HEK293 (cell line): Measurements from ENCODE around the gene SLC6A17.

ENCODE experiments used
- CTCF ChIA-PET: fragments of 350-600 bp; formaldehyde crosslinking; extraction: SDS; loops from one replicate; lab custom pipeline; 2021; ENCODE audit warnings: antibody characterized with exemption; lab: Yijun Ruan, JAX
- POLR2A ChIA-PET: fragments of 300-600 bp; formaldehyde crosslinking; extraction: SDS; loops from one replicate; lab custom pipeline; 2020; ENCODE audit warnings: antibody characterized with exemption, inconsistent platforms; lab: Yijun Ruan, JAX
- H3K27ac ChIP-seq: fragments of 200-500 bp; sonication (Bioruptor generic); 2 replicates; pipeline ENCODE4 v1.5.1; 2014; ENCODE audit warnings: low read depth, low read length, control low read depth, inconsistent platforms; ENCODE audit errors: extremely low read depth
- H3K36me3 ChIP-seq, 2 experiments: fragments of 200-500 bp in 1 of 2; sonication (Bioruptor generic) in 1 of 2; 1 replicate in 1 of 2; 2 replicates in 1 of 2; pipeline ENCODE4 v1.5.1; 2014 to 2017; ENCODE audit warnings: inconsistent platforms in 2 of 2, low read length in 2 of 2; ENCODE audit not compliant: control insufficient read depth in 2 of 2, insufficient read depth in 1 of 2
- H3K4me1 ChIP-seq: fragments of 200-500 bp; sonication (Bioruptor generic); 2 replicates; pipeline ENCODE4 v1.5.1; 2014; ENCODE audit warnings: mild to moderate bottlenecking, low read length, inconsistent platforms; ENCODE audit not compliant: control insufficient read depth, insufficient read depth
- H3K4me3 ChIP-seq: 2 replicates; pipeline ENCODE4 v1.5.1; 2011; ENCODE audit warnings: low read depth, mild to moderate bottlenecking, control low read depth, low read length, moderate library complexity
- H3K9me3 ChIP-seq: fragments of 200-500 bp; sonication (Bioruptor generic); 2 replicates; pipeline ENCODE4 v1.5.1; 2014; ENCODE audit warnings: low read depth, low read length, inconsistent platforms; ENCODE audit not compliant: control insufficient read depth, insufficient read depth
- RBAK ChIP-seq: fragments of 450-650 bp; formaldehyde crosslinking; IDR thresholded peaks from 2 replicates; pipeline ENCODE4 v1.5.1; 2016; ENCODE audit warnings: missing biosample characterization, missing genetic modification characterization
- ZBTB11 ChIP-seq: fragments of 450-650 bp; formaldehyde crosslinking; conservative IDR thresholded peaks from 2 replicates; pipeline ENCODE4 v1.5.1; 2016; ENCODE audit warnings: low read depth, missing biosample characterization, missing genetic modification characterization
- ZBTB17 ChIP-seq: fragments of 450-650 bp; formaldehyde crosslinking; IDR thresholded peaks from 2 replicates; pipeline ENCODE4 v1.5.1; 2016; ENCODE audit warnings: missing biosample characterization, missing genetic modification characterization
- ZNF112 ChIP-seq: fragments of 450-650 bp; formaldehyde crosslinking; IDR thresholded peaks from 2 replicates; pipeline ENCODE4 v1.5.0; 2017; ENCODE audit warnings: missing biosample characterization, missing genetic modification characterization
- ZNF140 ChIP-seq: fragments of 450-650 bp; formaldehyde crosslinking; IDR thresholded peaks from 2 replicates; pipeline ENCODE4 v1.5.1; 2016; ENCODE audit warnings: missing biosample characterization, missing genetic modification characterization
- ZNF155 ChIP-seq: fragments of 450-650 bp; formaldehyde crosslinking; IDR thresholded peaks from 2 replicates; pipeline ENCODE4 v1.5.1; 2016; ENCODE audit warnings: missing biosample characterization, missing genetic modification characterization
- ZNF391 ChIP-seq: fragments of 450-650 bp; formaldehyde crosslinking; IDR thresholded peaks from 2 replicates; pipeline ENCODE4 v1.5.1; 2016; ENCODE audit warnings: low read depth, missing biosample characterization, missing genetic modification characterization, borderline replicate concordance
- ZNF521 ChIP-seq: fragments of 450-650 bp; formaldehyde crosslinking; IDR thresholded peaks from 2 replicates; pipeline ENCODE4 v1.5.1; 2017; ENCODE audit warnings: missing biosample characterization, mild to moderate bottlenecking, missing genetic modification characterization
- ZNF529 ChIP-seq: fragments of 450-650 bp; formaldehyde crosslinking; IDR thresholded peaks from 2 replicates; pipeline ENCODE4 v1.5.1; 2017; ENCODE audit warnings: missing genetic modification characterization, missing biosample characterization; ENCODE audit not compliant: insufficient replicate concordance
- ZSCAN4 ChIP-seq: fragments of 450-650 bp; formaldehyde crosslinking; IDR thresholded peaks from 2 replicates; pipeline ENCODE4 v1.5.1; 2017; ENCODE audit warnings: missing biosample characterization, missing genetic modification characterization
- TF ChIP-seq, protein P1 (sequence below): fragments of 450-650 bp; formaldehyde crosslinking; IDR thresholded peaks from 2 replicates; pipeline ENCODE4 v1.5.1; 2016; ENCODE audit warnings: missing biosample characterization, missing genetic modification characterization
- TF ChIP-seq, protein P2 (sequence below): fragments of 450-650 bp; formaldehyde crosslinking; IDR thresholded peaks from 2 replicates; pipeline ENCODE4 v1.5.1; 2016; ENCODE audit warnings: missing biosample characterization, missing genetic modification characterization
- TF ChIP-seq, protein P3 (sequence below): fragments of 450-650 bp; IDR thresholded peaks from 2 replicates; pipeline ENCODE4 v1.5.1; 2018; ENCODE audit warnings: missing biosample characterization, missing genetic modification characterization
- TF ChIP-seq, protein P4 (sequence below): fragments of 450-650 bp; formaldehyde crosslinking; IDR thresholded peaks from 2 replicates; pipeline ENCODE4 v1.5.1; 2016; ENCODE audit warnings: missing biosample characterization, missing genetic modification characterization, borderline replicate concordance

The SLC6A17 gene

DNA sequence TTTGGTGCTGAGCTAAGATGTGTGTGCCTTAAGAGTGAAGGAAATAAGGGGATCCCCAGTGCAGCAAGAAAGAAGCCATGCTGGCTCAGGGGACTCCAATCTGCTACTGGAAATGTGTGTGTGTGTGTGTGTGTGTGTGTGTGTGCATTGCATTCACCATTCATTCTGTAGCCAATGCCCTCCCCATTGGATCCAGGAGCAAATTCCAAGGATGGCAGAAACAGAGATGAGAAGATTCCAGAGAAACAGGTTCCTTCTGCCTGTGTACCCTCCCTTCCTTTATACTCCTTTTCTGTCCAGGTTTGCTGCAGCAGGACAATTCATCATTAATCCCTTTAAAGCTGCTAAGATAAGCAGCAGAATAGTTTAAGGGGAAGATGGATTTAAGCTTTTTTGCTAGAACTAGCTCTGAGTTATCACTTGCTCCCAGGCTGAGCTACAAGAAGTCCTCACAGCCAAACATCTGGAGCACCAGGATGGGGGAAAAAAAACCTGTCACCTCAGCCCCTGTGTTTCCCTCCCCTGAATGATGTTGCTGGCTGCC lies 3.2 kb downstream of the SLC6A17 start:
- H3K36me3 ChIP-seq = no peaks in the 10 kb centered on the region
- POLR2A ChIA-PET = no interaction called here
- CTCF ChIA-PET = interaction anchor here (0.6 to 1.0 kb wide), 2 partner anchors 37 to 716 kb away, joined by 3 to 4 read pairs; no protein-coding TSS in a partner anchor
- H3K4me3 ChIP-seq = no peak overlapping the region
- TF ChIP-seq ZSCAN4 (tag by site-specific recombination) = peak; percentile 62
- TF ChIP-seq, protein P1, sequence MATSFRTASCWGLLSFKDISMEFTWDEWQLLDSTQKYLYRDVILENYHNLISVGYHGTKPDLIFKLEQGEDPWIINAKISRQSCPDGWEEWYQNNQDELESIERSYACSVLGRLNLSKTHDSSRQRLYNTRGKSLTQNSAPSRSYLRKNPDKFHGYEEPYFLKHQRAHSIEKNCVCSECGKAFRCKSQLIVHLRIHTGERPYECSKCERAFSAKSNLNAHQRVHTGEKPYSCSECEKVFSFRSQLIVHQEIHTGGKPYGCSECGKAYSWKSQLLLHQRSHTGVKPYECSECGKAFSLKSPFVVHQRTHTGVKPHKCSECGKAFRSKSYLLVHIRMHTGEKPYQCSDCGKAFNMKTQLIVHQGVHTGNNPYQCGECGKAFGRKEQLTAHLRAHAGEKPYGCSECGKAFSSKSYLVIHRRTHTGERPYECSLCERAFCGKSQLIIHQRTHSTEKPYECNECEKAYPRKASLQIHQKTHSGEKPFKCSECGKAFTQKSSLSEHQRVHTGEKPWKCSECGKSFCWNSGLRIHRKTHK (tag by site-specific recombination) = no peak
- TF ChIP-seq ZBTB17 (tag by site-specific recombination) = peak; percentile 63
- no peaks in the 10 kb centered on the region for H3K9me3 ChIP-seq
- no peak overlapping the region for H3K27ac ChIP-seq
- H3K4me1 ChIP-seq = no peaks in the 10 kb centered on the region

- Histone ChIP-seq H3K4me1 (no peaks in the 10 kb centered on the region), H3K36me3 (no peaks in the 10 kb centered on the region), H3K9me3 (no peaks in the 10 kb centered on the region), H3K27ac (no peak overlapping the region), H3K4me3 (no peak overlapping the region)
- CTCF ChIA-PET = interaction anchor here (2.0 kb wide), 1 partner anchor 41 kb away, joined by 5 read pairs; no protein-coding TSS in a partner anchor
- POLR2A ChIA-PET = no interaction called here
- TF ChIP-seq RBAK (tag by site-specific recombination) (no peak), ZNF521 (tag by site-specific recombination) (no peak), ZNF140 (tag by site-specific recombination) (no peak)
- TF ChIP-seq, protein P2, sequence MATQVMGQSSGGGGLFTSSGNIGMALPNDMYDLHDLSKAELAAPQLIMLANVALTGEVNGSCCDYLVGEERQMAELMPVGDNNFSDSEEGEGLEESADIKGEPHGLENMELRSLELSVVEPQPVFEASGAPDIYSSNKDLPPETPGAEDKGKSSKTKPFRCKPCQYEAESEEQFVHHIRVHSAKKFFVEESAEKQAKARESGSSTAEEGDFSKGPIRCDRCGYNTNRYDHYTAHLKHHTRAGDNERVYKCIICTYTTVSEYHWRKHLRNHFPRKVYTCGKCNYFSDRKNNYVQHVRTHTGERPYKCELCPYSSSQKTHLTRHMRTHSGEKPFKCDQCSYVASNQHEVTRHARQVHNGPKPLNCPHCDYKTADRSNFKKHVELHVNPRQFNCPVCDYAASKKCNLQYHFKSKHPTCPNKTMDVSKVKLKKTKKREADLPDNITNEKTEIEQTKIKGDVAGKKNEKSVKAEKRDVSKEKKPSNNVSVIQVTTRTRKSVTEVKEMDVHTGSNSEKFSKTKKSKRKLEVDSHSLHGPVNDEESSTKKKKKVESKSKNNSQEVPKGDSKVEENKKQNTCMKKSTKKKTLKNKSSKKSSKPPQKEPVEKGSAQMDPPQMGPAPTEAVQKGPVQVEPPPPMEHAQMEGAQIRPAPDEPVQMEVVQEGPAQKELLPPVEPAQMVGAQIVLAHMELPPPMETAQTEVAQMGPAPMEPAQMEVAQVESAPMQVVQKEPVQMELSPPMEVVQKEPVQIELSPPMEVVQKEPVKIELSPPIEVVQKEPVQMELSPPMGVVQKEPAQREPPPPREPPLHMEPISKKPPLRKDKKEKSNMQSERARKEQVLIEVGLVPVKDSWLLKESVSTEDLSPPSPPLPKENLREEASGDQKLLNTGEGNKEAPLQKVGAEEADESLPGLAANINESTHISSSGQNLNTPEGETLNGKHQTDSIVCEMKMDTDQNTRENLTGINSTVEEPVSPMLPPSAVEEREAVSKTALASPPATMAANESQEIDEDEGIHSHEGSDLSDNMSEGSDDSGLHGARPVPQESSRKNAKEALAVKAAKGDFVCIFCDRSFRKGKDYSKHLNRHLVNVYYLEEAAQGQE (tag by site-specific recombination) = peak; percentile 99
- TF ChIP-seq, protein P3, sequence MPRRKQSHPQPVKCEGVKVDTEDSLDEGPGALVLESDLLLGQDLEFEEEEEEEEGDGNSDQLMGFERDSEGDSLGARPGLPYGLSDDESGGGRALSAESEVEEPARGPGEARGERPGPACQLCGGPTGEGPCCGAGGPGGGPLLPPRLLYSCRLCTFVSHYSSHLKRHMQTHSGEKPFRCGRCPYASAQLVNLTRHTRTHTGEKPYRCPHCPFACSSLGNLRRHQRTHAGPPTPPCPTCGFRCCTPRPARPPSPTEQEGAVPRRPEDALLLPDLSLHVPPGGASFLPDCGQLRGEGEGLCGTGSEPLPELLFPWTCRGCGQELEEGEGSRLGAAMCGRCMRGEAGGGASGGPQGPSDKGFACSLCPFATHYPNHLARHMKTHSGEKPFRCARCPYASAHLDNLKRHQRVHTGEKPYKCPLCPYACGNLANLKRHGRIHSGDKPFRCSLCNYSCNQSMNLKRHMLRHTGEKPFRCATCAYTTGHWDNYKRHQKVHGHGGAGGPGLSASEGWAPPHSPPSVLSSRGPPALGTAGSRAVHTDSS (tag by site-specific recombination) = no peak
Measured at GRCh38 chr1:110155878-110156522, 5.7 kb downstream of the SLC6A17 start.

DNA sequence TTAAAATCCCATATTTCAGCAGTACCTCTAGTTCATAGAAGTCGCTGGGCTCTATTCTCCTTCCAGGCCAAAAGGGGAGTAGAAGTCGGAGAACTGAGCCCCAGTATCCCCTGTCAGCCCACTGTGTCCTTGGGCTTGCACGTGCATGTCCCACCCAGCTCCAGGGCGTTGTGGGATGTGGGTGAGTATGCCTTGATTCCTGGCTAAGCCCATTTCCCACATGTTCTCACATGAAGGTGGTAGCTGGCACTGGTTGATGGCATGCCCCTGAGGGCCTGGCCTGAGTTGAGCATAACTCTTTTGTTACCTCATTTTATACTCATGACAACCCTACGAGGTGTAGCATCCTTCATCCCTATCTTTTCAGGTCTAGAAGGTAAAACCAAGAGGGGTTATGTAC lies 8.0 kb downstream of the SLC6A17 start:
- no peaks in the 10 kb centered on the region for H3K4me1 ChIP-seq
- no peaks in the 10 kb centered on the region for H3K36me3 ChIP-seq
- no peak overlapping the region for H3K27ac ChIP-seq
- POLR2A ChIA-PET = no interaction called here
- no peaks in the 10 kb centered on the region for H3K9me3 ChIP-seq
- CTCF ChIA-PET = no interaction called here
- no peak overlapping the region for H3K4me3 ChIP-seq
- TF ChIP-seq, protein P4, sequence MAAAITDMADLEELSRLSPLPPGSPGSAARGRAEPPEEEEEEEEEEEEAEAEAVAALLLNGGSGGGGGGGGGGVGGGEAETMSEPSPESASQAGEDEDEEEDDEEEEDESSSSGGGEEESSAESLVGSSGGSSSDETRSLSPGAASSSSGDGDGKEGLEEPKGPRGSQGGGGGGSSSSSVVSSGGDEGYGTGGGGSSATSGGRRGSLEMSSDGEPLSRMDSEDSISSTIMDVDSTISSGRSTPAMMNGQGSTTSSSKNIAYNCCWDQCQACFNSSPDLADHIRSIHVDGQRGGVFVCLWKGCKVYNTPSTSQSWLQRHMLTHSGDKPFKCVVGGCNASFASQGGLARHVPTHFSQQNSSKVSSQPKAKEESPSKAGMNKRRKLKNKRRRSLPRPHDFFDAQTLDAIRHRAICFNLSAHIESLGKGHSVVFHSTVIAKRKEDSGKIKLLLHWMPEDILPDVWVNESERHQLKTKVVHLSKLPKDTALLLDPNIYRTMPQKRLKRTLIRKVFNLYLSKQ (tag by site-specific recombination) = no peak
- no peak for TF ChIP-seq ZNF391 (tag by site-specific recombination)
- no peak for TF ChIP-seq ZNF529 (tag by site-specific recombination)
- TF ChIP-seq ZNF112 = no peak
- TF ChIP-seq ZBTB11 = no peak
- TF ChIP-seq ZNF155 (tag by site-specific recombination) = no peak
- TF ChIP-seq ZSCAN4 (tag by site-specific recombination) = no peak
